ENCODE data around the gene RASAL3.

- TF ChIP-seq MAX (IDR thresholded peaks at IDR 0.05) = no peak
- no peak for TF ChIP-seq CTCF (IDR thresholded peaks at IDR 0.05 in 2 of 3, conservative IDR thresholded peaks at IDR 0.05 in 1 of 3; ENCODE audit: borderline replicate concordance in 1 of 3, insufficient read depth in 1 of 3, low read depth in 2 of 3, low read length in 2 of 3)
- no peak for TF ChIP-seq POLR2A (IDR thresholded peaks at IDR 0.05; ENCODE audit: borderline replicate concordance, extremely low read depth, insufficient read depth, insufficient read length)
- no peak for TF ChIP-seq EZH2 (IDR thresholded peaks at IDR 0.05)
- no peak for TF ChIP-seq EGR1 (IDR thresholded peaks at IDR 0.05; ENCODE audit: low read depth)
- TF ChIP-seq ZNF274 (IDR thresholded peaks at IDR 0.05; ENCODE audit: low read depth, low read length) = no peak
- TF ChIP-seq POLR2AphosphoS5 (IDR thresholded peaks at IDR 0.05; ENCODE audit: low read depth, low read length) = no peak
- TF ChIP-seq EZH2phosphoT487 (IDR thresholded peaks at IDR 0.05; ENCODE audit: borderline replicate concordance) = no peak
- TF ChIP-seq REST (IDR thresholded peaks at IDR 0.05; ENCODE audit: low read depth) = no peak
- no peak for TF ChIP-seq CEBPB (IDR thresholded peaks at IDR 0.05; ENCODE audit: low read depth)
- no peak for TF ChIP-seq TCF7L2 (IDR thresholded peaks at IDR 0.05; ENCODE audit: borderline replicate concordance, extremely low read depth, insufficient read depth, insufficient read length)
- TF ChIP-seq ZBTB33 (IDR thresholded peaks at IDR 0.05; ENCODE audit: extremely low read depth, insufficient replicate concordance, low read length) = no peak
- no peak; the same call in 1 of the 2 replicates for TF ChIP-seq SRF (IDR thresholded peaks at IDR 0.05; ENCODE audit: low read depth)
Measured at GRCh38 chr19:15426485-15427349, 37.6 kb downstream of the RASAL3 start.
